CD4-positive, alpha-beta T cell treated with Interleukin-21 for 1 hour (primary cell): ENCODE measurements around the gene G3BP1.
"Not testable (repeated sequence)": the region's sequence is repeated elsewhere in the genome, so short reads cannot be mapped to it uniquely, and the experiment has no call there.

ENCODE experiments used
- DNase-seq: peaks from one replicate; pipeline ENCODE4 v3.0.0-alpha.2; 2020

The G3BP1 gene

GRCh38 chr5:151757233-151758140 is 14.3 kb upstream of the G3BP1 start:
- peak; percentile 23 for DNase-seq

GRCh38 chr5:151758141-151758429 is 13.7 kb upstream of the G3BP1 start:
- DNase-seq, result peak; percentile 17

GRCh38 chr5:151758430-151759241 is 13.1 kb upstream of the G3BP1 start, which contains the start of gene ATOX1:
Gene ATOX1, minus strand, starts transcription at chr5:151758631. Its CDS starts 80 bp downstream, at chr5:151758551.
- DNase-seq, result peak; percentile 91

- no peak for DNase-seq
Measured at GRCh38 chr5:151764801-151765200, 7.0 kb upstream of the G3BP1 start.

- no peak for DNase-seq
Measured at GRCh38 chr5:151766975-151767374, 4.8 kb upstream of the G3BP1 start.

- DNase-seq, result no peak
Measured at GRCh38 chr5:151770383-151771258, 1.1 kb upstream of the G3BP1 start.

- DNase-seq, result peak; percentile 37
Measured at GRCh38 chr5:151772029-151772845, 483 bp downstream of the G3BP1 start.

GRCh38 chr5:151772846-151773561 is 1.2 kb downstream of the G3BP1 start:
- DNase-seq, result peak; percentile 15

- DNase-seq, result no peak
Measured at GRCh38 chr5:151773951-151774350, 2.2 kb downstream of the G3BP1 start.

- DNase-seq, result no peak
Measured at GRCh38 chr5:151775025-151775606, 3.4 kb downstream of the G3BP1 start.

GRCh38 chr5:151779531-151780125 is 7.9 kb downstream of the G3BP1 start:
- no peak for DNase-seq

GRCh38 chr5:151780348-151780747 is 8.6 kb downstream of the G3BP1 start:
- no peak for DNase-seq

GRCh38 chr5:151781201-151781600 is 9.4 kb downstream of the G3BP1 start:
- DNase-seq, result no peak

GRCh38 chr5:151783664-151784063 is 11.9 kb downstream of the G3BP1 start:
- not testable (repeated sequence) for DNase-seq

GRCh38 chr5:151784141-151784540 is 12.4 kb downstream of the G3BP1 start:
- DNase-seq, result no peak

GRCh38 chr5:151786468-151786867 is 14.7 kb downstream of the G3BP1 start:
- no peak for DNase-seq

- DNase-seq, result no peak
Measured at GRCh38 chr5:151787817-151788216, 16.1 kb downstream of the G3BP1 start.

- DNase-seq, result no peak
Measured at GRCh38 chr5:151793358-151793757, 21.6 kb downstream of the G3BP1 start.

- no peak for DNase-seq
Measured at GRCh38 chr5:151795426-151795825, 23.7 kb downstream of the G3BP1 start.

GRCh38 chr5:151798674-151799073 is 26.9 kb downstream of the G3BP1 start:
- DNase-seq, result no peak

- no peak for DNase-seq
Measured at GRCh38 chr5:151799407-151799806, 27.7 kb downstream of the G3BP1 start.
